Activated T-cell treated with anti-CD3 and anti-CD28 coated beads, Interleukin-2, amount 50 U/mL, for 72 hours (primary cell): ENCODE results near the gene STAB1. TPM values are rescaled to one million over a fixed set of nuclear protein-coding genes. Genes with fewer than 3 reads are reported as not detected.

Source experiments
- ATAC-seq, 2 donors: fragments of 150-1000 bp; cut with Tn5 transposase; replicated peaks in 1 of 2; 2 replicates each; pipeline ENCODE4 v1.10.0; 2021; ENCODE audit warnings: moderate library complexity in 2 of 2, mild to moderate bottlenecking in 1 of 2
- DNase-seq, 2 donors: peaks; one replicate each; pipeline ENCODE4 v3.0.0; 2021 to 2022; ENCODE audit warnings: mixed read lengths in 1 of 2
- H3K27ac Mint-ChIP-seq: one replicate; pipeline ENCODE4 v1.8.0; 2022; ENCODE audit warnings: mild to moderate bottlenecking, moderate library complexity, mixed read lengths
- H3K27me3 Mint-ChIP-seq: one replicate; pipeline ENCODE4 v1.8.0; 2022; ENCODE audit warnings: low read depth, mixed read lengths
- H3K36me3 Mint-ChIP-seq, 2 donors: one replicate each; pipeline ENCODE4 v1.8.0; 2022; ENCODE audit warnings: mixed read lengths in 2 of 2, mild to moderate bottlenecking in 1 of 2; ENCODE audit not compliant: insufficient read depth in 2 of 2
- H3K4me1 Mint-ChIP-seq: one replicate; pipeline ENCODE4 v1.8.0; 2022; ENCODE audit warnings: low read depth, mixed read lengths
- H3K4me3 Mint-ChIP-seq, 2 donors: one replicate each; pipeline ENCODE4 v1.8.0; 2022; ENCODE audit warnings: mild to moderate bottlenecking in 2 of 2, mixed read lengths in 2 of 2, moderate library complexity in 2 of 2
- H3K9me3 Mint-ChIP-seq, 2 donors: one replicate each; pipeline ENCODE4 v1.8.0; 2022; ENCODE audit warnings: mixed read lengths in 2 of 2
- total RNA-seq, 2 donors: library from RNA; stranded (reverse); gene quantifications; one replicate each; pipeline ENCODE4 v1.2.3, GENCODE V29; 2022

The STAB1 gene
- total RNA-seq, 2 donors from 2014 or later, result 0.12 to 0.19 TPM

GRCh38 chr3:52471371-52472238 is 23.5 kb upstream of the STAB1 start:
- Mint-ChIP-seq H3K27ac (no peak overlapping the region), H3K36me3 (peaks cover 0 to 4% of the 10 kb centered on the region in 2 donors), H3K4me3 (no peak overlapping the region), H3K9me3 (no peaks in the 10 kb centered on the region), H3K27me3 (no peaks in the 10 kb centered on the region), H3K4me1 (no peaks in the 10 kb centered on the region)
- DNase-seq, result peak; percentile 24 to 40
- ATAC-seq, result peak; percentile 36 to 50

- Mint-ChIP-seq H3K4me3 (no peak overlapping the region), H3K27ac (no peak overlapping the region), H3K27me3 (no peaks in the 10 kb centered on the region), H3K36me3 (peaks cover 0 to 7% of the 10 kb centered on the region in 2 donors), H3K9me3 (no peaks in the 10 kb centered on the region), H3K4me1 (no peaks in the 10 kb centered on the region)
- DNase-seq, result no peak
- no peak for ATAC-seq
These were observed 22.7 kb upstream of the STAB1 start for GRCh38 chr3:52472239-52473000.

- Mint-ChIP-seq H3K9me3 (no peaks in the 10 kb centered on the region), H3K27me3 (no peaks in the 10 kb centered on the region), H3K4me3 (no peak overlapping the region), H3K36me3 (peaks cover 0 to 7% of the 10 kb centered on the region in 2 donors), H3K4me1 (no peaks in the 10 kb centered on the region), H3K27ac (no peak overlapping the region)
- no peak for DNase-seq
- ATAC-seq, result no peak
These were observed 22.1 kb upstream of the STAB1 start for GRCh38 chr3:52473026-52473425.

- Mint-ChIP-seq H3K4me3 (no peak overlapping the region), H3K27ac (no peak overlapping the region), H3K9me3 (no peaks in the 10 kb centered on the region), H3K36me3 (peaks cover 0 to 9% of the 10 kb centered on the region in 2 donors), H3K4me1 (no peaks in the 10 kb centered on the region), H3K27me3 (no peaks in the 10 kb centered on the region)
- no peak for DNase-seq
- ATAC-seq, result no peak
These were observed 17.9 kb upstream of the STAB1 start for GRCh38 chr3:52477076-52477795.

GRCh38 chr3:52477796-52478095 is 17.4 kb upstream of the STAB1 start:
- no peak overlapping the region for H3K4me3 Mint-ChIP-seq
- no peak for ATAC-seq
- peaks cover 0 to 9% of the 10 kb centered on the region in 2 donors for H3K36me3 Mint-ChIP-seq
- no peaks in the 10 kb centered on the region for H3K9me3 Mint-ChIP-seq
- H3K27me3 Mint-ChIP-seq, result no peaks in the 10 kb centered on the region
- no peaks in the 10 kb centered on the region for H3K4me1 Mint-ChIP-seq
- H3K27ac Mint-ChIP-seq, result no peak overlapping the region
- DNase-seq, result no peak

- Mint-ChIP-seq H3K36me3 (peaks cover 0 to 6% of the 10 kb centered on the region in 2 donors), H3K27ac (no peak overlapping the region), H3K27me3 (no peaks in the 10 kb centered on the region), H3K4me1 (no peaks in the 10 kb centered on the region), H3K9me3 (no peaks in the 10 kb centered on the region), H3K4me3 (no peak overlapping the region)
- no peak for DNase-seq
- no peak for ATAC-seq
These were observed 15.9 kb upstream of the STAB1 start for GRCh38 chr3:52479037-52479876.

GRCh38 chr3:52479877-52480575 is 15.1 kb upstream of the STAB1 start:
- Mint-ChIP-seq H3K9me3 (no peaks in the 10 kb centered on the region), H3K27me3 (no peaks in the 10 kb centered on the region), H3K27ac (no peak overlapping the region), H3K4me1 (no peaks in the 10 kb centered on the region), H3K36me3 (peaks cover 0 to 6% of the 10 kb centered on the region in 2 donors), H3K4me3 (no peak overlapping the region)
- ATAC-seq (no peak), DNase-seq (no peak)

GRCh38 chr3:52480768-52481715 is 14.1 kb upstream of the STAB1 start:
- DNase-seq (no peak), ATAC-seq (no peak)
- Mint-ChIP-seq H3K27ac (no peak overlapping the region), H3K36me3 (peaks cover 0 to 4% of the 10 kb centered on the region in 2 donors), H3K9me3 (no peaks in the 10 kb centered on the region), H3K4me3 (no peak overlapping the region), H3K4me1 (no peaks in the 10 kb centered on the region), H3K27me3 (no peaks in the 10 kb centered on the region)

- Mint-ChIP-seq H3K4me1 (no peaks in the 10 kb centered on the region), H3K9me3 (no peaks in the 10 kb centered on the region), H3K36me3 (peaks cover 0 to 4% of the 10 kb centered on the region in 2 donors), H3K27ac (no peak overlapping the region), H3K4me3 (no peak overlapping the region), H3K27me3 (no peaks in the 10 kb centered on the region)
- ATAC-seq (no peak), DNase-seq (peak in 1 of 2 donors; percentile 10)
These were observed 13.2 kb upstream of the STAB1 start for GRCh38 chr3:52481819-52482521.

GRCh38 chr3:52483081-52483480 is 12.1 kb upstream of the STAB1 start:
- Mint-ChIP-seq H3K36me3 (peaks cover 0 to 2% of the 10 kb centered on the region in 2 donors), H3K27ac (no peak overlapping the region), H3K27me3 (no peaks in the 10 kb centered on the region), H3K4me1 (no peaks in the 10 kb centered on the region), H3K4me3 (no peak overlapping the region), H3K9me3 (no peaks in the 10 kb centered on the region)
- DNase-seq (no peak), ATAC-seq (no peak)
